Kidney epithelial cell (primary cell): ENCODE measurements around the gene PHOSPHO1. TPM values are rescaled to one million over a fixed set of nuclear protein-coding genes. Genes with fewer than 3 reads are reported as not detected.
"Not testable (repeated sequence)": the region's sequence is repeated elsewhere in the genome, so short reads cannot be mapped to it uniquely, and the experiment has no call there.

Source experiments
- DNase-seq: peaks from one replicate; pipeline ENCODE4 v3.0.0-alpha.2; 2010; ENCODE audit warnings: low read depth
- H3K27me3 ChIP-seq: 2 replicates; pipeline ENCODE4 v1.6.0; 2011; ENCODE audit warnings: low read length; ENCODE audit not compliant: control insufficient read depth, insufficient read depth
- H3K36me3 ChIP-seq: 2 replicates; pipeline ENCODE4 v1.5.1; 2011; ENCODE audit warnings: low read length; ENCODE audit not compliant: control insufficient read depth, insufficient read depth
- H3K4me3 ChIP-seq: 2 replicates; pipeline ENCODE4 v1.5.1; 2011; ENCODE audit warnings: low read depth, mild to moderate bottlenecking, control low read depth, low read length
- total RNA-seq: library from RNA; depleted of rRNA; stranded (reverse); fragments of >200 nt; gene quantifications from 2 replicates; pipeline ENCODE4 v1.2.3, GENCODE V29; 2015
- TF ChIP-seq, protein P1 (sequence below): IDR thresholded peaks from 2 replicates; pipeline ENCODE4 v1.5.1; 2011; ENCODE audit warnings: mild to moderate bottlenecking, moderate library complexity, low read length, control low read depth, inconsistent platforms; ENCODE audit not compliant: insufficient read depth, poor library complexity, severe bottlenecking

The PHOSPHO1 gene
- total RNA-seq, 1 donor from 2014 or later: not detected

GRCh38 chr17:49190932-49191331, 39.7 kb downstream of the PHOSPHO1 start:
- Histone ChIP-seq H3K4me3 (no peak overlapping the region), H3K27me3 (no peaks in the 10 kb centered on the region), H3K36me3 (no peaks in the 10 kb centered on the region)
- TF ChIP-seq, protein P1, sequence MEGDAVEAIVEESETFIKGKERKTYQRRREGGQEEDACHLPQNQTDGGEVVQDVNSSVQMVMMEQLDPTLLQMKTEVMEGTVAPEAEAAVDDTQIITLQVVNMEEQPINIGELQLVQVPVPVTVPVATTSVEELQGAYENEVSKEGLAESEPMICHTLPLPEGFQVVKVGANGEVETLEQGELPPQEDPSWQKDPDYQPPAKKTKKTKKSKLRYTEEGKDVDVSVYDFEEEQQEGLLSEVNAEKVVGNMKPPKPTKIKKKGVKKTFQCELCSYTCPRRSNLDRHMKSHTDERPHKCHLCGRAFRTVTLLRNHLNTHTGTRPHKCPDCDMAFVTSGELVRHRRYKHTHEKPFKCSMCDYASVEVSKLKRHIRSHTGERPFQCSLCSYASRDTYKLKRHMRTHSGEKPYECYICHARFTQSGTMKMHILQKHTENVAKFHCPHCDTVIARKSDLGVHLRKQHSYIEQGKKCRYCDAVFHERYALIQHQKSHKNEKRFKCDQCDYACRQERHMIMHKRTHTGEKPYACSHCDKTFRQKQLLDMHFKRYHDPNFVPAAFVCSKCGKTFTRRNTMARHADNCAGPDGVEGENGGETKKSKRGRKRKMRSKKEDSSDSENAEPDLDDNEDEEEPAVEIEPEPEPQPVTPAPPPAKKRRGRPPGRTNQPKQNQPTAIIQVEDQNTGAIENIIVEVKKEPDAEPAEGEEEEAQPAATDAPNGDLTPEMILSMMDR: no peak
- DNase-seq: no peak

DNA sequence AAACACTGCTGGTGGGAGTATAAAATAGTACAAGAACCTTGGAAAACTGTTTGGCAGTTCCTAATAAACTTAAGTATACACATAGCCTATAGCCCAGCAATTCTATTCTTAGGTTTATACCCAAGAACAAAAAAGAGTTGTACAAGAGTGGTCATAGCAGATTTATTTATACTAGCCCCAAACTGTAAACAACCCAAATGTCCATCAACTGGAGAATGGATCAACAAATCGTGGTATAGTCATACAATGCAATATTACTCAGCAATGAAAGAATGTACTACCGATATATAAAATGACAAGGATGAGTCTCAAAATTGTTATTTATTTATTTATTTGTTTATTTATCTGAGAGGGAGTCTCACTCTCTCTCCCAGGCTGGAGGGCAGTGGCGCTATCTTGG, 43.3 kb downstream of the PHOSPHO1 start:
- no peaks in the 10 kb centered on the region for H3K27me3 ChIP-seq
- no peak overlapping the region for H3K4me3 ChIP-seq
- no peak for DNase-seq
- H3K36me3 ChIP-seq: no peaks in the 10 kb centered on the region
- TF ChIP-seq, protein P1: no peak

GRCh38 chr17:49185381-49185780, 45.2 kb downstream of the PHOSPHO1 start:
- not testable (repeated sequence) for H3K4me3 ChIP-seq, H3K36me3 ChIP-seq, DNase-seq, H3K27me3 ChIP-seq

- not testable (repeated sequence) for H3K4me3 ChIP-seq, DNase-seq, H3K27me3 ChIP-seq, H3K36me3 ChIP-seq
These were observed 46.1 kb downstream of the PHOSPHO1 start for GRCh38 chr17:49184522-49184921.

DNA sequence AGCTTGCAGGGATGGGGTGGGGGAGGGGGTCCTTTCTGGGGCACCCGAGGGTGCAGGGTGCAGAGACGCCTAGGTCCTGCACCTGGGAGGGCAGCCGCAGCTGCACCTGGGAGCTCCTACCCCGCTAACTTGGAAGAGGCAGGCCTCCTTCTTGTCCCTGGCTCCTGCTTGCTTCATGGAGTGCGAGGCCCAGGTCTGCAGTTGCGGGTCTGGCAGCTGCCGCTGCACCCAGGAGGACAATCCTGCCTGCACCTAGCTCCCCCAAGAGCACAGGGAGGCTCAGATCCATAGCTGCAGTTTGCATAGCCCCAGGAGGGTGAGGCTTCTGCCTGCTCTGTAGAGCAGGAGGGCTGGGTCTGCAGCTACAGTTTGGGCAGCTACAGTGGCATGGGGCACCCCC, 46.8 kb downstream of the PHOSPHO1 start:
- Histone ChIP-seq H3K36me3 (no peaks in the 10 kb centered on the region), H3K4me3 (no peak overlapping the region), H3K27me3 (no peaks in the 10 kb centered on the region)
- no peak for DNase-seq
- TF ChIP-seq, protein P1: no peak

GRCh38 chr17:49183341-49183740, 47.2 kb downstream of the PHOSPHO1 start:
- Histone ChIP-seq H3K4me3 (no peak overlapping the region), H3K36me3 (no peaks in the 10 kb centered on the region), H3K27me3 (no peaks in the 10 kb centered on the region)
- no peak for DNase-seq
- TF ChIP-seq, protein P1: no peak

DNA sequence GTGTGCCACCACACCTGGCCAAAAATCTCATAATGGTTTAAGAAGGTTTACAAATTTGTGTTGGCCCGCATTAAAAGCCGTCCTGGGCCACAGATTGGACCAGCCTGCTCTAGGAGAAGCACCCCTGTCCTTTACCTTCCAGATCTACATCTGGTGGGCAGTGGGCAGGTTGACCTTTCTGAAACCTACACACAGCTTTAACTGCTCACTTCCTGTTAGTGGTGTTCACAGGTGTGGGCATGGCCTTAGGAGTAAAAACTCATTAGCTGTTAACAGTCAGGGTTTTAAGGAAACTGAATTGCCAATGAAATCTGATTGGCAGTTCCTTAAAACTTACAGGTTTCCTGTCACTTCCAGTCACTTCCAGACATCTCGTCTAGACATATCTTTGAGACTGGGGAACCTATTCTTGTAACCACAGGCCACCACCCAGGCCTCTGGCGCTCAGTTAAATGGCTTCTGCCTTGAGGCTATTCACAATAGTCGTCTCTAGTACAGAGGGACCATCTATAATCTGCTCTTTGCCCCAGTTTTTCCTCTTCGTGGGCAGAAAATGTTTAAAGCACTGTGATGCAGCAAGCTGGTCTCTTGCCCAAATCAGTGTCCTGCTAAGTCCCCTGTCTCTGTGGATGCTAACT, 49.5 kb downstream of the PHOSPHO1 start:
- Histone ChIP-seq H3K36me3 (no peaks in the 10 kb centered on the region), H3K27me3 (no peaks in the 10 kb centered on the region), H3K4me3 (no peak overlapping the region)

More for the DNA sequence above, 49.5 kb downstream of the PHOSPHO1 start:
- no peak for DNase-seq
- TF ChIP-seq, protein P1: no peak
